Measurements from ENCODE around the gene HIKESHI. TPM values are rescaled to one million over a fixed set of nuclear protein-coding genes. Genes with fewer than 3 reads are reported as not detected.
"Not testable (repeated sequence)": the region's sequence is repeated elsewhere in the genome, so short reads cannot be mapped to it uniquely, and the experiment has no call there.

The HIKESHI gene
- polyA plus RNA-seq, 4 donors: 47.2 to 53.7 (median 49.8) TPM

GRCh38 chr11:86291466-86292262 lies 10.4 kb upstream of the HIKESHI start:
- peak in 2 of 4 donors; percentile 21 to 28 for DNase-seq (ENCODE audit: low read depth in 4 of 4, low spot score in 2 of 4)

GRCh38 chr11:86292912-86293616 lies 9.0 kb upstream of the HIKESHI start:
- DNase-seq (ENCODE audit: low read depth in 4 of 4, low spot score in 2 of 4): no peak

- DNase-seq (ENCODE audit: low read depth in 4 of 4, low spot score in 2 of 4): no peak
Measured at GRCh38 chr11:86294026-86294425, 8.0 kb upstream of the HIKESHI start.

- no peak for DNase-seq (ENCODE audit: low read depth in 4 of 4, low spot score in 2 of 4)
Measured at GRCh38 chr11:86301742-86302091, 323 bp upstream of the HIKESHI start.

DNA sequence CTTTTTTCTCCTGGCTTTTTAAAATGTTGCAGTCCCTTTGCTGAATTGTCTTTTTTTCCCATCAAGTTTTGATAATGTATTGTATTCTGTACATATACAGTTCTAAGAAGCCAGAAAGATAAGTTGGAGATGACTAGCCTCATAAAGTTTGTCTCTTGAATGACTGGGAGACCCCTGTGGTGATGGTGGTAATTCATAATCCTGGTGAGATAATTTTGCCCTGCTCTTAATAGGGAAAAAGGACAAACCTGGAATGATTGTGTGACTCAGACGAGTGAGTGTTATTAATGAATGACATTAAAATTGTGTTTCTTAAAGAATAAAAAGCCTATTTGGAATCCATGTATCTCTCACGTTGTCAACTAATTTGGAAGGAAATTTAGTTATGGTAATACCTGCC lies 1.2 kb downstream of the HIKESHI start:
- no peak for DNase-seq (ENCODE audit: low read depth in 4 of 4, low spot score in 2 of 4)

GRCh38 chr11:86308710-86309109 lies 6.7 kb downstream of the HIKESHI start:
- not testable (repeated sequence) for DNase-seq (ENCODE audit: low read depth in 4 of 4, low spot score in 2 of 4)

DNA sequence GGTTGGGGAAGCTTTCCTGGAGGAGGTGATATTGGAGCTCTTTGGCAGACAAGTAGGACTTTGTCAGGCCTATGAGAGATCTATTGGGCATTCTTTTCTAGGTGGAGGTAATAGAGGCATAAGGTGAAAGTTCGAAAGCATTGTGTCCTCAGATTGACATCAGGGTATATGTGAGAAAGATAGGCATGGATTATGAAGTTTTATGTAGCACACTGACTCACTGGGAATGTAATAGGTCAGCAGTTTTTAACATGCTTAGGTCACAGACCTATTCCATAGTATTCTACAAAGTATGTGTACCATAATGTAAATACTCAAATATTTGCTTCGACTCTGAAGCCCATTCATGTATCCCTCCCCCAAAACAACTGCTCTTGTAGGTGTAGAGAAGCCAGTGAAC lies 11.8 kb downstream of the HIKESHI start:
- no peak for DNase-seq (ENCODE audit: low read depth in 4 of 4, low spot score in 2 of 4)

DNA sequence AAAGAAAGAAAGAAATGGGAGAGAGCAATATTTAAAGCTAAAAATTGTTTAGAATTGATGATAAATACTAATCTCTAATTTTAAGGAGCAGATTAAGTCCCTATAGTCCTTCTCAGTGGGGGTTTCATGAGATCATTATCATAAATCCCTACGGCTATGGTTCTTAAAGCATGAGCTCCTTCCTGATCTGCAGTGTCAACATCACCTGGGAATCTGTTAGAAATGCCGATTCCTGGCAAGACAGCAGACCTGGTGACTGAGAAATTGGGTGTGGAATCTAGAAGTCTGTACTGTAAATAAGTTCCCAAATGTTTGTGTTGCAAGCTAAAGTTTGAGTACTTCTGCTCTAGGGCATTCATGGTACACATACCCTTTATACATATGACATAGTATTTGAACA lies 12.6 kb downstream of the HIKESHI start:
- DNase-seq (ENCODE audit: low read depth in 4 of 4, low spot score in 2 of 4): no peak

DNA sequence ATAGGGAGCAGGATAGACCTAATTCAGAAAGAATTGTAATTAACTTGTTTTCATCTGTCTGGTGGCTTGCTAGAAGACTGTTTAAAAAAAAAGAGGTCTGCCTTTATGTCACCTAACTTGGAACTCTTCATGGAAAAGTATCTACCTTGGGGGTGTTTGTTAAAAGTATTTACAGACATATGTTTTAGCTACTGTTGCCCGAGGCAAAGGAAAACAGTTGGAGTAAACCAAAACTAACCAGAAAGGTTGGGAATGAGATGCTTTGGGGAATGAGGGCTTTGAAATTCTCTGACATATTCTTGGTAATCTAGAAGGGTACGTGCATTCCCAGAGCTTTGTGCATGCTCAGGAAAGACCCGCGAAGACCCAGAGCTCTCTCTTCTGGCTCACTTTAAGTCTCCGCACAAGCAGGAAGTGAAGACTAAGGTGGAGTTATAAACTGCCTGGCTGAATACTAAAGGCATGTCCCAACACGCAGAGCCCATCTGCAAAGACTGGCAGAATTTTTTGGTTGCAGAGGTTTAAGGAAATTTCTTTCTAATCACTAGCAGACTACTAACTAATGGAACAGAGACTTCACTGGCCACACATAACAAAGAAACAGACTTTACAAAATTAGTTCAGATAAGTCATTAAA lies 33.2 kb downstream of the HIKESHI start:
- DNase-seq (ENCODE audit: low read depth in 4 of 4, low spot score in 2 of 4): no peak

DNA sequence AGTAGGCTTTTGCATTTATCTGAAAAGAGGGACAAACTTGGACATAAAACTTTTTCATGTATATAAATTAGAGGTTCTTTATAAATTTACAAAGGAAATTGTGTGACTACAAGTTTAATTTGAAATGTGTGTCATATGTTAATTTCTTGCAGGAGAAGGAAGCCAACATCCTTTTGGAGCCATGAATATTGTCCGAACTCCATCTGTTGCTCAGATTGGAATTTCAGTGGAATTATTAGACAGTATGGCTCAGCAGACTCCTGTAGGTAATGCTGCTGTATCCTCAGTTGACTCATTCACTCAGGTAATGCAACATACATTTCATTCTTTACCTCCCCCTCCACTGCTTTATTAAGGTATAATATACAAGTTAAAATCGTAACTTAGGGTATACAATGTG lies 35.2 kb downstream of the HIKESHI start:
- no peak for DNase-seq (ENCODE audit: low read depth in 4 of 4, low spot score in 2 of 4)

DNA sequence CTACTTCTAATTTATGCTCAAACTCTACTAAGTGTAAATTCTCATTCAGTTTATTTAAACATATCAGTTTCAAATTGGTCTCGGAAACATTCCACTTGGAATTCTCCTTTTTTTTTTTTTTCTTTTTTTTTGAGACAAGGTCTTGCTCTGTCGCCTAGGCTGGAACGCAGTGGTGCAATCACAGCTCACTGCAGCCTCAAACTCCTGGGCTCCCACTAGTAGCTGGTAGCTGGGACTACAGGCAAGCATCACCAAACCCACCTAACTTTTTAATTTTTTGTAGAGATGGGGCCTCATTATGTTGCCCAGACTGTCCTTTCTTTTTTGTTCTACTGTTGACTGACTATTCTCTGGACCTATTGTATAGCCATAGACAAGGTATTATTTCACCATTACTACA lies 39.3 kb downstream of the HIKESHI start:
- DNase-seq (ENCODE audit: low read depth in 4 of 4, low spot score in 2 of 4): no peak

GRCh38 chr11:86346513-86346912 lies 44.5 kb downstream of the HIKESHI start:
- no peak for DNase-seq (ENCODE audit: low read depth in 4 of 4, low spot score in 2 of 4)

GRCh38 chr11:86355256-86355655 lies 53.2 kb downstream of the HIKESHI start:
- no peak for DNase-seq (ENCODE audit: low read depth in 4 of 4, low spot score in 2 of 4)

DNA sequence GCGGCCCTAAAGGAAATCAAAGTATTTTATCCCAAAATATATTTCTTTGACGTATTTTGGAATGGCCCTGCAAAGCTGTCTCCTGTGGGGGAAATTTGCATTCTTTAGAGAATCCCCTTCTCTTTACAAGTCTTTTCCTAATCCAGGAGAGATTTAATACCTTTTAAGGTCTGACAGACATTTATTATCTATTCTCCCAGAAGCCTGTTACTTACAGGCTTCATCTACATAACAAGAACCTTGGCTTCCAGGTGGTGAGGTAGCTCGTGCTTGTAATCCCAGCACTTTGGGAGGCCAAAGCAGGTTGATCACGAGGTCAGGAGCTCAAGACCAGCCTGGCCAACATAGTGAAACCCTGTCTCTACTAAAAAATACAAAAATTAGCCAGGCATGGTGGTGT lies 55.4 kb downstream of the HIKESHI start:
- not testable (repeated sequence) for DNase-seq (ENCODE audit: low read depth in 4 of 4, low spot score in 2 of 4)

DNA sequence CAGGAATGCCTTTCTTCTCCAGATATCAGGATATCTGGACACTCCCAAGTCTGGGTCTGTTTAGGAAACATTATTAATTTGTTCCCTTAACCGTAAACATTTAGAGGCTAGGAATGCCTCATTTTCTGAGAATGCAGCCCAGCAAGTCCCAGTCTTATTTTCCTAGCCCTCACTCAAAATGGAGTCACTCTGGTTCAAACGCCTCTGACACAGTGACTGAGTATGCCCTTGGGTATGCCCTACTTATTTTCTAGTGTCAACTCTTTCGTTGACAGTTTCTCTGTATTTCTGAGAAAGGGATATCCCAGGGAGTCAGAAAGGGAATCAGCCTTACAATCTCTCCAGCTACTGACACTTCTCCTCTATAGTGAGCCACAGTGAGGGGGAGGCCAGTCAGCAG lies 56.7 kb downstream of the HIKESHI start:
- DNase-seq (ENCODE audit: low read depth in 4 of 4, low spot score in 2 of 4): no peak

DNA sequence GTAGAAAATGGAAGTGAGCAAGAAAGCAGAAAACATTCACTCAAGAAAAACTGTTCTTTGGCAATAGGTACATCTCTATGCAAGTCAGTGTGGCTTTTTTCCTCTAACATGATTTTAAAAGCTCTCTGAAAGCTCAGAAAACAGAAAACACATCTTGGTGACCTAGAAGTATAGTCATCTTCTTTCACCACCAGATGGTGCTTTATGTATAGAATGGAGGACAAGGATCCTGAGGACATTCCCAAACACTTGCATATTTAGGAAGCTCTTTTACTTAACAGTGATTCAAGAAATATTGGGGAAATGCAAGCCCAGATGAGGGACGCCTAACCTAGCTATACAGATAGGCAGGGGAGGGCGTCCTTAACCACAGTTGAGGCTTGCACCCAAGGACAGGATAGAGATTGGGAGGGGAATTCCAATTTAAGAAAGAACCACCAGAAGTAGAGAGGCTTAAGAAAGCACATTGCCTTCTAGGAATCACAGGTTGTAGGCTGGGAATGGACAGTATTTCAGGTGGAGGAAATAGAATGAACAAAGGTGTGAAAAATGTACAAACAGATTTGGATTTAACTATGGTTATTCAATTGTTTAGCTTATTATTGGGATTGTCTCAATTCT lies 58.8 kb downstream of the HIKESHI start:
- no peak for DNase-seq (ENCODE audit: low read depth in 4 of 4, low spot score in 2 of 4)

GRCh38 chr11:86363424-86363823 lies 61.4 kb downstream of the HIKESHI start:
- DNase-seq (ENCODE audit: low read depth in 4 of 4, low spot score in 2 of 4): no peak

GRCh38 chr11:86365546-86365945 lies 63.5 kb downstream of the HIKESHI start:
- DNase-seq (ENCODE audit: low read depth in 4 of 4, low spot score in 2 of 4): no peak

DNA sequence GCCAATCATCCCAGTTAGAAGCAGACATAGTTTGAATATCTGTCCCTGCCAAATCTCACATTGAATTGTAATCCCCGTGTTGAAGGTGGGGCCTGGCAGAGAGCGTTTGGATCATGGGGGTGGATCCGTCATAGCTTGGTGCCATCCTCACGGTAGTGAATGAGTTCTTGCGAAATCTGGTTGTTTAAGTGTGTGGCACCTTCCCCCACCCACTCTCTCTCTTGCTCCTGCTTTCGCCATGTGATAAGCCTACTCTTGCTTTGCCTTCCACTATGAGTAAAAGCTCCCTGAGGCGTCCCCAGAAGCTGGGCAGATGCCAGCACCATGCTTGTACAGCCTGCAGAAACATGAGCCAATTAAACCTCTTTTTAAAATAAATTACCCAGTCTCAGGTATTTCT lies 67.6 kb downstream of the HIKESHI start:
- no peak for DNase-seq (ENCODE audit: low read depth in 4 of 4, low spot score in 2 of 4)

DNA sequence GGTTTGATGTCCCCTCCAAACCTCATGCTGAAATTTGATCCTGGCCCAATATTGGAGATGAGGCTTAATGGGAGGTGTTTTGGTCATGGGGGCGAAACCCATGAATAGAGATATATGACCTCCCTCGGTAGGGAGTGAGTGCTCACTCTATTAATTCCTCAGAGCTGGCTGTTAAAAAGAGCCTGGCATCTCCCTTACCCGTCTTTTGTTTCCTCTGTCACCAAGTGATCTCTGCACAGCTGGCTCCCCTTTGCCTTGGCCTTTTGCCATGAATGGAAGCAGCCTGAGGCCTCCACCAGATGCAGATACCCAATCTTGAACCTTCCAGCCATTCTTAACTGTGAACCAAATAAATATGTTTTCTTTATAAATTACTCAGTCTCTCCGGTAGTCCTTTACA lies 68.1 kb downstream of the HIKESHI start:
- no peak for DNase-seq (ENCODE audit: low read depth in 4 of 4, low spot score in 2 of 4)

DNA sequence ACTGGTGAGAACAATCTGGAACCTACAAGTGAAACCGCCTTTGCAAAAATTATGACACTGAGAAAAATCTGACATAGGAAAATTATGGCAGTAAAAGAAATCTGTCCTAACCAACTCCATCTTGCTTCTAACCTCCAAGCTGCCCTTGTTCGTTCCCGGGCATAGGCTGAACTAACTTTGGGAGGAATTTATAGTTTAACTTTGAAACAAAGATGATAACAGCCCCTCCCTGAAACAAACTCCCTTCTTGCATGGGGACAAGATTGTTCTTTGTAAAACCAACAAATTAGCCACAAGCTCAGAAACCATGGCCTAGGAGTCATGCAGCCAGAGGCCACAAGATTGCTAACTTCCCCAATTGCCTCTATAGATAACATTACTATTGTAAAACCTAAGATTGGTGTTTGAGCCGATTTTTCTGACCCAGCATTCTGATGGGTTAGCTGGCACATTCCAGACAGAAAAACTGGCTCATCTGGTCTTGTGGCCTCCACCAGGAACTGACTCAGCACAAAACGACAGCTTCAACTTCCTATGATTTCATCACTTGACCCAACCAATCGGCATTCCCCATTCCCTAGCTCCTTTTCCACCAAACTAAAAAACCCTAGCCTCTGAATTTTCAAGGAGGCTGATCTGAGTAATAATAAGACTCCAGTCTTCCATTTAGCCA lies 69.0 kb downstream of the HIKESHI start:
- no peak for DNase-seq (ENCODE audit: low read depth in 4 of 4, low spot score in 2 of 4)

Measured in left renal cortex interstitium (tissue), 4 donors.